ENCODE data around the gene LIMCH1.

LIMCH1 gene

GRCh38 chr4:41745292-41746024 lies 207.5 kb downstream of the LIMCH1 start:
- no peak for DNase-seq (ENCODE audit: low read depth, low spot score)
- H3K4me3 ChIP-seq (ENCODE audit: low read length): no peak overlapping the region

- no peak overlapping the region for H3K4me3 ChIP-seq (ENCODE audit: low read length)
- no peak for DNase-seq (ENCODE audit: low read depth, low spot score)
These were observed 208.1 kb downstream of the LIMCH1 start for GRCh38 chr4:41746025-41746439.

- no peak for DNase-seq (ENCODE audit: low read depth, low spot score)
- no peak overlapping the region for H3K4me3 ChIP-seq (ENCODE audit: low read length)
These were observed 208.7 kb downstream of the LIMCH1 start for GRCh38 chr4:41746440-41747229.

- H3K4me3 ChIP-seq (ENCODE audit: low read length): no peak overlapping the region
- no peak for DNase-seq (ENCODE audit: low read depth, low spot score)
These were observed 209.5 kb downstream of the LIMCH1 start for GRCh38 chr4:41747230-41748055.

- DNase-seq (ENCODE audit: low read depth, low spot score): no peak
- H3K4me3 ChIP-seq (ENCODE audit: low read length): no peak overlapping the region
These were observed 210.2 kb downstream of the LIMCH1 start for GRCh38 chr4:41748074-41748570.

GRCh38 chr4:41748571-41749475 lies 210.9 kb downstream of the LIMCH1 start, which contains the start of gene PHOX2B:
Gene PHOX2B (minus strand): TSS chr4:41748725. CDS start chr4:41748610, 115 bp downstream.
- H3K4me3 ChIP-seq (ENCODE audit: low read length): no peak within 1 kb of the TSS
- DNase-seq (ENCODE audit: low read depth, low spot score): no peak

GRCh38 chr4:41749631-41750039 lies 211.7 kb downstream of the LIMCH1 start:
- DNase-seq (ENCODE audit: low read depth, low spot score): no peak
- no peak overlapping the region for H3K4me3 ChIP-seq (ENCODE audit: low read length)

Measured in Jurkat, Clone E6-1 (cell line).